Fibroblast of mammary gland (primary cell): Measurements from ENCODE around the gene LRMDA.

ENCODE experiments used
- DNase-seq: peaks from one replicate; pipeline ENCODE4 v3.0.0-alpha.2; 2010; ENCODE audit warnings: low read depth
- H3K4me3 ChIP-seq: 2 replicates; pipeline ENCODE4 v1.5.1; 2011; ENCODE audit warnings: low read depth, mild to moderate bottlenecking, low read length, moderate library complexity; ENCODE audit not compliant: control insufficient read depth
- TF ChIP-seq, protein P1 (sequence below): conservative IDR thresholded peaks from 2 replicates; pipeline ENCODE4 v1.5.1; 2011; ENCODE audit warnings: low read depth, low read length, inconsistent platforms; ENCODE audit not compliant: control insufficient read depth, insufficient read depth

Gene LRMDA

DNA sequence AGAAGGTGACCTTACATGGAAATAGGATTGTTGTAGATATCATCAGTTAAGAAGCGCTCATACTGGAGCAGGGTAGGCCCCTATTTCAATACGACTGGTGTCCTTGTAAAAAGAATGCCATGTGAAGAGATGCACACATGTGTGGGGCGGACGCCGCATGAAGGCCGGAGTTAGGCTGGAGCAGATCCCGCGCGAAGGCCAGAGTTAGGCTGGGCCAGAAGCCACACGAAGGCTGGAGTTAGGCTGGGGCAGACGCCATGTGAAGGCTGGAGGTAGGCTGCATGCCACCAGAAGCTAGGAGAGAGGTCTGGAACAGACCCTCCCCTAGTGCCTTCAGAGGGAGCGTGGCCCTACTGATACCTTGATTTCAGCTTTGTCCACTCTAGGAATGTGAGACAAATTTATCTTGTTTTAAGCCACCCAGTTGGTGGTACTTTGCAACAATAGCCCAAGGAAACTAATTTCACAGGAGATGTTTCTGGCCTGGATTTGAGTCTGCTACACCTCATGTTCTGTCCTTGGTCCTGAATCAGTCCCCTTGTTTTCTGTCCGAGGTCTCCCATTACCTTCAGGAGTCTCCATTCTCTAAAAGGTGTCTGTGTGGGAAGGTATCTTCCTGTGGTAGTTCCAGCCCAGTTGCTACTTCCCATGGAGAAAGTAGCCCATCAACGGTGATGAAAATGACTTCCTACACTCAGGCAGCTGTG lies 585.8 kb downstream of the LRMDA start:
- TF ChIP-seq, protein P1, sequence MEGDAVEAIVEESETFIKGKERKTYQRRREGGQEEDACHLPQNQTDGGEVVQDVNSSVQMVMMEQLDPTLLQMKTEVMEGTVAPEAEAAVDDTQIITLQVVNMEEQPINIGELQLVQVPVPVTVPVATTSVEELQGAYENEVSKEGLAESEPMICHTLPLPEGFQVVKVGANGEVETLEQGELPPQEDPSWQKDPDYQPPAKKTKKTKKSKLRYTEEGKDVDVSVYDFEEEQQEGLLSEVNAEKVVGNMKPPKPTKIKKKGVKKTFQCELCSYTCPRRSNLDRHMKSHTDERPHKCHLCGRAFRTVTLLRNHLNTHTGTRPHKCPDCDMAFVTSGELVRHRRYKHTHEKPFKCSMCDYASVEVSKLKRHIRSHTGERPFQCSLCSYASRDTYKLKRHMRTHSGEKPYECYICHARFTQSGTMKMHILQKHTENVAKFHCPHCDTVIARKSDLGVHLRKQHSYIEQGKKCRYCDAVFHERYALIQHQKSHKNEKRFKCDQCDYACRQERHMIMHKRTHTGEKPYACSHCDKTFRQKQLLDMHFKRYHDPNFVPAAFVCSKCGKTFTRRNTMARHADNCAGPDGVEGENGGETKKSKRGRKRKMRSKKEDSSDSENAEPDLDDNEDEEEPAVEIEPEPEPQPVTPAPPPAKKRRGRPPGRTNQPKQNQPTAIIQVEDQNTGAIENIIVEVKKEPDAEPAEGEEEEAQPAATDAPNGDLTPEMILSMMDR = no peak
- no peak overlapping the region for H3K4me3 ChIP-seq
- no peak for DNase-seq

GRCh38 chr10:76017733-76018433 lies 586.5 kb downstream of the LRMDA start:
- no peak overlapping the region for H3K4me3 ChIP-seq
- DNase-seq = no peak
- TF ChIP-seq, protein P1 = no peak

- H3K4me3 ChIP-seq = no peak overlapping the region
- DNase-seq = no peak
- TF ChIP-seq, protein P1 = no peak
Measured at GRCh38 chr10:76020630-76021029, 589.2 kb downstream of the LRMDA start.

- H3K4me3 ChIP-seq = no peak overlapping the region
- no peak for DNase-seq
Measured at GRCh38 chr10:76021398-76021797, 590.0 kb downstream of the LRMDA start.

GRCh38 chr10:76022366-76022765 lies 590.9 kb downstream of the LRMDA start:
- DNase-seq = no peak
- TF ChIP-seq, protein P1 = no peak
- no peak overlapping the region for H3K4me3 ChIP-seq

More at GRCh38 chr10:76021398-76021797, 590.0 kb downstream of the LRMDA start:
- TF ChIP-seq, protein P1 = no peak

DNA sequence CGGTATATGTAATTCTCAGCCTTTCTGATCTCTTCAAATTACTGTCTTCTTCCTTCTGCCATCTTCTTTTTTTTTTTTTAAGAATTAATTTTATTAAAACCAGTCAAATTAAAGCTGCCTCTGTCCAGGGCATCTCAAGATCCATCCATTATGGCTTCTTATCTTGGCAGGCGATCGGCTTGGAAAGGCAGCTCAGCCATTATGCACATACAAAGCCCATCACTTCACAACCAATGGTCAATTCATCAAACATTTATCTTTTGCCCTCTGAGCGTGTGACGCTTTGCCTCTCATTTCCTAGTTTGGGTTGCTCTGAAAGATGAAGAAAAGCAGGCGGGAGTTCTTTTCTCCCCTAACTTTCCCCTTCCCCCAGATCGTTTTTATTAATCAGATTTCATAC lies 591.6 kb downstream of the LRMDA start:
- TF ChIP-seq, protein P1 = no peak
- DNase-seq = no peak
- H3K4me3 ChIP-seq = no peak overlapping the region
